ENCODE data around the gene CCDC148.
"Not testable (repeated sequence)": the region's sequence is repeated elsewhere in the genome, so short reads cannot be mapped to it uniquely, and the experiment has no call there.

Gene CCDC148

DNA sequence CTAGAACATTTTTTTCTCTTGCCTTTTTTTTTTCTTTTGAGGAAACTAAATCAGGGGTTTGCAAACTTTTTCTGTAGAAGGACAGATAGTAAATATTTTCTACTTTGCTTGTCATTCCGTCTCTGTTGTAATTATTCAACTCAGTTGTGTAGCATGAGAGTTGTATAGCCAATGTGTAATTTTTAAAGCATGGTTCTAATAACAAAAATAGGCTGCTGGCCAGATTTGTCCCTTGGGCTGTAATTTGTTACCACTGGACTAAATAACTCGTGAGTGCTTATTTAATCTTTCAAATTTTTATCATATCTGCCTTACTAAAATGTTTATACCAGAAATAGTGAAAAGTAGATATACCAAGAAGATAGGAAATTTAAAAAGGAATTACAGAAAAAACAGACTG, 43.0 kb downstream of the CCDC148 start:
- DNase-seq, result no peak

DNA sequence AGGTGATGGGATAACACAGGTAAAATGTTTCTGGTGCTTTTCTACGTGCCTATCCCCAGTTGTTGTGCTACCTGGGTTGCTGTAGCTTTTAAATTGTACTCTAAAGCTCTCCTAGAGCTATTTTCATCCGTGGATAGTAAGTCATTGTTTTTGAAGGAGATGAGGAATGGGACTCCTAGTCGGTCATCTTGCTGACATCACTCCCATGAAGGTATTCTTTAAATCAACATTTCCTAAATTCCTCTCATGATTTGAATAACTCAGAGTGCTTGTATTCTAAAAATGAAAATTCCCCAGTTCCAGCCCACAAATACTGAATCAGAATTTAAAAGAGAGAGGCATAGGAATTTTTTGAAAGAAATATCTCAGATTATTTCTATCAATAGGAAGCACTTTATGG, 44.3 kb downstream of the CCDC148 start:
- DNase-seq, result no peak

DNA sequence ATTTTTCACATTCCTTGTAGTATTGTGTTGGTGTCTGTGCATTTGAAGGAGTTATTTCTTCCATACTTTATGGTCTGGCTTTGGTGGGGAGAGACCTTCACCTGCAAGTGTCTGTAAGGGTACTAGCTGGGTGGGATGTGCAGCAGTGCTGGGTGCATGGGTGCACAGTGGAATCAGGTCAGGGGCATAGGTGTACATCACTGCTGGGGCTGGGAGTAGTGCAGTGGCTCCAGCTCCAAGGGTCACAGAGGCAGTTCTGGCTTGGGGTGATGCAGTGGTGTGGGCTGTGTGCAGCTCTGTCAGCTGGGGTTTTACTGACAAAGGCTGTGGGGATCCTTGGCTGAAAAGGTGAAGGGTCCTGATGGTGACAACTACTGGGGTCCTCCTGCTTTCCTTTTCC, 44.8 kb downstream of the CCDC148 start:
- DNase-seq, result no peak

DNA sequence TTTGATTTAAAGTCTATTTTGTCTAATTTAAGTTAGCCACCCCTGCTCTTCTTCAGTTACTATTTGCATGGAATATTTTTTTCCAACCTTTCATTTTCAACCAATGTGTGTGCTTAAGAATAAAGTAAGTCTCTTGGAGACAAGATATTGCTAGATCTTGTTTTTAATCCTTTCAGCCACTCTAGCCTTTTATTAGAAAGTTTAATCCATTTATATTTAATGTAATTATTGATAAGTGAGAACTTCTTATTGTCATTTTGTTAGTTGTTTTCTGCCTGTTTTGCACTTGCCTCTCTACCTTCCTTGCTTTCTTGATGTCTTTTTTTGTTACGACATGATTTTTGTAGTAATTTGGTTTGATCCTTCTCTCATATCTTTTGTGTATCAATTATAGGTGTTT, 46.4 kb downstream of the CCDC148 start:
- DNase-seq, result no peak

DNA sequence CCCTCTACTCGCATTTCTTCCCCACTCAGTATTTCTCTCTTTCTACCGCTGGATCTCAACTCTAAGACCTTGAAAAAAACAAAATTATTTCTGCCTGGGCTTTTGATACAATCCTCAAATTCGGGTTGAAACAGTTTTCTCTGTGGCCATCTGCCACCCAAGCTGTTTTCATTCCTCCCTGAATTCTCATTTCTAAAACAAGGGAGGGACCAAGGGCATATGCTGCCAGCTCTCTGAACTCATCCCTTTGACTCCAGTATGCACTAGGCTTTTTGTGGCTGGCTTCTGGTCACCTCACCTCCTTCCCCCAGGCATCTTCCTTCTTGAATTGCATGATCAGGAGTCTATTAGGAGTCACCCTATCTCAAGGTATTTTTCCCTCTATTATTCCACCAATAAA, 49.5 kb downstream of the CCDC148 start:
- DNase-seq, result no peak

DNA sequence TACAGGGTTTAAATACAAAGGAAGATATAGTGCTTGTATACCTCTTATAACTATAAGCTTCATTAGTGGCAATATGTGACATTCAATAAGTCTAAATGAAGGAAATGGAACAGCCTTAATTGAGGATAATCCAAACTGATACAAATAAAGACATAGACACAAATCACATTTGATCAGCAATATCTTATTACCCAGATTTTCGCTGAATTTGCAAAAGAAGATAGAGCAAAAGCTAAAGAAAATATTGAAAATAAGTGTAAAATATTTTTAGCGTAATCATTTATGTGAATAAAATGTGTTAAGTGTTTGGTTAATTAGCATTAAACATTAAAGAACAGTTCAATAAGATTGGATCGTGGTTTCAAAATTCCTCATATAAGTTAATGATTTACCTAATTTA, 51.2 kb downstream of the CCDC148 start:
- no peak for DNase-seq

DNA sequence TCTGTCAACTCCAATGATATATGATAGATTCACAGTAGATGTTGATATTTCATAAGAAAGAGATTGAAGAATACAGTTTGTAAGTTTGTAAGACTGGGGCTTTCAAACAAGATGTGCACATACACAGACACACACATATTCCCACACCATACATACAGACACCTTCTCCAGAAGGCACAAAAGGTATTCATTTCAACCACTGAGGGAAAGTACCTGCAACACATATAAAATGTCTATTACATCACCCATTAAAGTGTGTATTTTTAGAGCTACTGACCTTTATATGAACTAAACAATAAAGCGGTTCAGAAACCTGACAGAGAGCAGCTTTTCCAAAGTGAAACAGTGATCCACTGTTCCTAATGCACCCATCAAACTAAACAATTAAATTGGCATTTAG, 53.3 kb downstream of the CCDC148 start:
- no peak for DNase-seq

DNA sequence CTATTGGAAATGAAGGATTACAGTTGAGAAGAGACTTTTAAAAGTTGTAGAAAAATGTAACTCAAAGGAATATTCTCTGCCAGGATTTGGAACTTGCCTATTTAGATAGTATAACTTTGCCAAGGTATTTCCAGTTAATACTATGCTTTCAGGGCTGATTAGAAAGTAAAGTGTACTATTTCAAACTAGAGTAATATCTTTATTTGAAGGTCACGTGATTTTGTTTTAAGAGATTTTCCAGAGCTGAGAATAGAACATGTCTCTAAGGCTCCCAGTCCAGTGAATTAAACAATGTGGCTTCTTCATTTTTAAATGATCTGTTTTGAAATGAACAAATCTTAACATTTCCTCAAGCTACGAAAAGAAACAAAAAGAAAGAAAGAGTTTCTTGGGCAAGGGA, 53.9 kb downstream of the CCDC148 start:
- no peak for DNase-seq

DNA sequence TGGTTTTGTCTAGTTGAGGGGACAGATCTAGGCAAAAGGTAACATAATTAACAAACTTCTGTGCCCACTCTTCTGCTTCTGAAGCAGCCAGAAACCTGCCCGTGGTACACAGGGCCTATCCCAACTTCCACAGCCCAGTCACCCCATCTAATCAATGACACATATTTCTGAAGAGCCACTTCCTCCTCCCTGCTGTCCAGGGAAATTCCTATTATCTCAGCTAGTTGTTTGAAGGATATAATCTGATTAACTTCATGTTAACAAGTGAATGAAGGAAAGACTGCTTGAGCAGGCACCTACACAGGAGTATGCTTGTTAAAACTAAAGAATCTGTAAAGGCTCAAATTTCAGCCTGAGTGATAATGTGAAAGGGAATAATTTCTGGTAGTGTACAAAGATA, 61.4 kb downstream of the CCDC148 start:
- no peak for DNase-seq

DNA sequence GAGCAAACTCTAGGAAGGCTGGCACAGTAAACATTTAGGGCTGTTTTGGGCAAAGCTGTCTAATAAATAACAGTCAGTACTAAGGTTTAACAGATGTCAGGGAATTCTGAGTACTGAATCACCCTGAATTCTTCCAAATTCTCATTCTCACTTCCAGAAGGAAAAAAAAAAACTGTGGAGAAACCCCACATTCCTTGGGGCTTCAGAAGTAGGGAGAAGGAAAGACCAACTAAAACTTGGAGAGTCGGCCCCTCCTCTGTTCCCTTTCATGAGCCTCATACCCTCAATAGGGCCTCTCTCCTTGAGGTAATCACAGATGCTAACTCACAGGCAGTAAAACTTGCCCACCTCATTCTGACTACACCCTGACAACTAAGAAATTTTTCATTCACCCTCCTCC, 62.1 kb downstream of the CCDC148 start:
- DNase-seq, result no peak

DNA sequence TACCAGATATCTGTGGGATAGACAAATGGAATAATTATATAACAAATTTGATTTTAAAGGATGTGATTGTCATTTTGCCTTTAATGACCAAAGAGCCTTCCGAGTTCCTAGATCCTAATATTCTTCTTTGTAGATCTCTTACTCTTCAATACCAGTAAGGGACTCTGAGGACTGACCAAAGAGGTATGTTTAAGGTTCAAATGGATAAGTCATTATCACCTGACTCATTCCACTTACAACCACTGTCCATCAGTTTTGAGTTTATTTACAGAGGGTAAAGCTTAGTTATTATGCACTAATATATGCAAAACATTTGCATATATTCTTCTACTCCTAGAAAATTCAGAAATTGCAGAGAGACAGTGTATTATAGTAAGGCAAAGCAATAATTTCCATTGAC, 62.7 kb downstream of the CCDC148 start:
- DNase-seq, result no peak

DNA sequence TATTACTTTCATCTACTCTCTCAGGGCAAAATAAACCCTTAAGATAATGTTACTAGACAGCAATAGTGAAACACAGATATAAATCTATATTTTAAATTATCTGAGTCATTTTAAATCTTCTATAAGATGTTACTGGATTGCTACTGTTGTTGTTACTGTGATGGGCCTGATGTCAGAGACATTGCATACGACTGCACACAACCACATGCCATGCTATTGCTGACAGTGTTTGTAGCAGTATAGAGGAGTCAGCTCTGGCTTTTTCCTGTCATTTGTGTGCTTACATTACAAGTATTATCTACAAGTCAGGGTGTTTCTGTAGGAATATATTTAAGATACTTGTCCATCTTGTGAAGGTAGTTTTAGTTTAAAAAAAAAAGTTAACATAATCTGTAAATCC, 63.9 kb downstream of the CCDC148 start:
- no peak for DNase-seq

DNA sequence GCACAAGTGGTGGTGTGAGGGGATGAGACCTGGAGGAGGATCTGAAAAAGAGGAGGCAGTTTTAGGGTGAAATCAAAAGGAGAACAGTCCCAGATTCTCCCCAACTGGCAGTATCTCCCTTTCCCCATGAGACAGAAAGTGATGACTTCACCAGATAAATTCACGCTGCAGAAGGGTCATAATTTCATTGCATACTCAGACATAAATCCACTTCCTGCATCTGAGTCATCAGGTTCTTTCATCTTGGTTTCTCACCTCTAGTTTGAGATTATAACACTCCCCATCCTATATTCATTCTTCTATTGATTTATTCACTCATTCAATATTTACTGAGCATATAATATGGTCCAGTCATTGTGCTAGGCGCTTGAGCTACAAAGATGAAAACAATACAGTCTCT, 64.7 kb downstream of the CCDC148 start:
- DNase-seq, result no peak

DNA sequence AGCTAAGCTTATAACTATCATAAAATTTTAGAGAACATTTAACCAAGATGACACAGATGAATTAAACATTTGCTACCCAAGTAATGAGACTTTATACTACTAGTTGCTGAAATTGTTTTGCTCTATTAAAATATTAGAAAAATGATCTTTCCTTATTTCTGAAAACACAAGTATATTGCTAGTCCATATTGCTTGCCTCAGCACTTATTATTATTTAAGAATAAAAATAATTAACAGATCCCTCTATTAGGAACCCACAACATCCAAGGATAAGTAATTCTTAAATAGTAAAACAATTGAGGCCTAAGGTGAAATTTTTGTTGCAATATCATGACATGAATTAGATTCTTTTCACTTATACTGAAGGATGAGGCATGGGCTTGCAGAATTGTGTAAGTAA, 65.2 kb downstream of the CCDC148 start:
- DNase-seq, result no peak

DNA sequence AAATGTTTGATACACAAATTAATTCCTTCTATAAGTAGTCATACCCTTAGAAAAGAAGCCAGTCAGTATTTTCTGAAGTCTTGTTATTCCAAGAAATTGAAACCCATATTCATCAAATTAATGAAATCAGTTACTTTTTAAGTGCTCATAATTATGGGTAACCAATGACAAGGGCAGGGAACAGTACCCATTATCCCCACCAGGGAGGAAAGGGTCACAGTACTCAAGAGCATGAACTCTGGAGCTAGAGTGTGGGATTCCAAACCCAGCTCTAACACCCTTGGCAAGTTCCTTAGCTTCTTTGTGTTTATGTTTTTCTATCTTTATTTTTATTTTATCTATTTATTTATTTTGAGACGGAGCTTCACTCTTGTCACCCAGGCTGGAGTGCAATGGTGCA, 68.4 kb downstream of the CCDC148 start:
- DNase-seq, result no peak

DNA sequence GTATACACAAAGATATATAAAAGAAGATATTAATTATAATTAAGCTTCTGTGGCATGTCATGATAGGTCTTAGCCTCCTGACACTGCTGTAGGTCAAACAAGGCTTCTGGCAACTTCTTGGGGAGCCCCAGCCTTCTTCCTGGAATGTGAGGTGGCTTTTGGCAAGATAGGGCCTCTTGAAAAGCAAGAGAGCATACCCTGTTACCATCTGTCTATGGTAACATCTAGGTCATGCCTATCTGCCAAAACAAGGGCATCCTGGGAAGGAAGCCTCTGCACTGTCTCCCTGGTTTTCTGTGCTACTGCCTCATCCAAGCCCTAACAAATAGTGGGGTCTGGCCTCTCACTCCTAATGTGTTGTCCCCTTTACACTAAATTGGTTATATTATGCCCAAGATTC, 70.9 kb downstream of the CCDC148 start:
- DNase-seq, result no peak

DNA sequence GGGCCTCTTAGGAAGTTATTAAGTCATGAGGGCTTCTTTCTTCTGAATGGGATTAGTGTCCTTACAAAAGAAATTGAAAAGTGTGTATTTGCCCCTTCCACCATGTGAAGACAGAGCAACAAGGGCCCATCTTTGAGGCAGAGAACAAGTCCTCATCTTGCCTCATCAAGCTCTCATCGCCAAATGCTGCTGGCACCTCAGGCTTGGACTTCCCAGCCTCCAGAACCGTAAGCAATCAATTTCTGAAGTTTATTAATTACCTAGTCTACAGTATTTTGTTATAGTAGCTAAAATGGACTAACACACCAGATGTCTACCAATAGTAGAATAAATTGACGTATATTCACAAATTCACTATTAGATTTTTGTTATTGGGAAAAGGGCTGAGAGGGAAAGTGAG, 74.6 kb downstream of the CCDC148 start:
- DNase-seq, result no peak

DNA sequence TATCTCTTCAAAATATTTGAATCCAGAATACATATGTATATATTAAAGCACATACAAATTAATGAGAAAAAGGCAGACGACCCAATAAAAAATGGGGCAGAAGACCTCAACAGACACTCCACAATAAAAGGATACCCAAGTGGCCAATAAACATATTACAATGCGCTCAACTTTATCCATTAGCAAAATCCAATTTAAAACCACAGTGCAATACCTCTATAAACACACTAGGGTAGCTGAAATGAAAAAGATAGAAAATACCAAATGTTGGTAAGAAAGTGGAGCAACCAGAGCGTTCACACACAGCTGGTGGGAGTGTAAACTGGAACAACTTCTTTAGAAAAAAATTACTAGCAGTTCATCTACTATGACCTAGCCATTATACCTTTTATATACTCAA, 75.3 kb downstream of the CCDC148 start:
- no peak for DNase-seq

DNA sequence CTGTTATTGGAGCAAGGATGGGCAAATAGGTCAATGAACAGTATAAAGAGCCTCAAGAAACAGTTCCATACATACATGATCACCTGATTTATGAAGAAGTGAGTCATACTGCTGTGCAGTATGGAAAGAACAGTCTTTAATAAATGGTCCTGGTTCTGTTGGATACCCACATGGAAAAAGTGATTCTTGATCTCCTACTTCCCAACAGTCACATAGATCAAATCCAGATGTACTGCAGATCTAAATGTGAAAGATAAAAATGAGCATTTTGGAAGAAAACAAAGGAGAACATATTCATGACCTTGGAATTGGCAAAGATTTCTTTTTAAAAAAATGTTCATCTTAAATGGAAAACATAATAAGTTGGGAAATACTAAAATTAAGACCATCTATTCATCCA, 75.8 kb downstream of the CCDC148 start:
- DNase-seq, result no peak

DNA sequence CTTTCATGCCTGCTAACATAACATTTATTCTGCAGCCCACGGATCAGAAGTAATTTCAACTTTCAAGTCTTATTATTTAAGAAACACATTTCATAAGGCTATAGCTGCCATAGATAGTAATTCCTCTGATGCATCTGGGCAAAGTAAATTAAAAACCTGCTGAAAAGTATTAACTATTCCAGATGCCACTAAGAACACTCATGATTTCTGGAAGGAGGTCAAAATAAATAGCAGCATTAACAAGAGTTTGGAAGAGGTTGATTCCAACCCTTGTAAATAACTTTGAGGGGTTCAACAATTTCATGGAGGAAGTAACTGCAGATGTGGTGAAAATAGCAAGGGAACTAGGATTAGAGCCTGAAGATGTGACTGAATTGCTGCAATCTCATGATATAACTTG, 77.6 kb downstream of the CCDC148 start:
- DNase-seq, result no peak

DNA sequence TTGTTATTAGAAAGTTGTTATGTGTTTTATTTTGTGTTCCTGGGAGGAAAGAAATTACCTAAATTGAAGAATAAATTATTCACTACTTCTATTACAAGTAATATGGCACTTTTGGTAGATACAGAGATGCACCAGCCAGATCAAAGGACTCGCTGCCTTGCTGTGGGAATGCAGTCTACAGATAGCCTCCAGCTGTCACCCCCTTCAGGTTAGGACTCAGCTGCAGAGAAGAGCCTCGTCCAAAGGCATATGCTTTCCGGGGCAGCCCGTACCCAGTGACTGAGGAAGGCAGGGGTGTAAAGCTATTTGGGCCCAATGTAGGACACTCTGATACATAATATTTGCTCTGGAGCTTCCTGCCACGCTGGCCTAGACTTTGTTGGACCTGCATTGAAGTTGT, 90.2 kb downstream of the CCDC148 start:
- DNase-seq, result no peak

DNA sequence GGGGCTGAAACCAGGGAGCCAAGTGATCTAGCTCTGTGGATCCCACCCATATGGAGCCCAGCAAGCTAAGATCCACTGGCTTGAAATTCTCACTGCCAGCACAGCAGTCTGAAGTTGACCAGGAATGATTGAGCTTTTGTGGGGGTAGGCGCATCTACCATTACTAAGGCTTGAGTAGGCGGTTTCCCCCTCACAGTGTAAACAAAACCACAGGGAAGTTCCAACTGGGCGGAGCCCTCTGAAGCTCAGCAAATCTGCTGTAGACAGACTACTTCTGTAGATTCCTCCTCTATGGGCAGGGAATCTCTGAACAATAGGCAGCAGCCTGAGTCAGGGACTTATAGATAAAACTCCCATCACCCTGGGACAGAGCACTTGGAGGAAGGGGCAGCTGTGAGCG, 96.7 kb downstream of the CCDC148 start:
- no peak for DNase-seq

DNA sequence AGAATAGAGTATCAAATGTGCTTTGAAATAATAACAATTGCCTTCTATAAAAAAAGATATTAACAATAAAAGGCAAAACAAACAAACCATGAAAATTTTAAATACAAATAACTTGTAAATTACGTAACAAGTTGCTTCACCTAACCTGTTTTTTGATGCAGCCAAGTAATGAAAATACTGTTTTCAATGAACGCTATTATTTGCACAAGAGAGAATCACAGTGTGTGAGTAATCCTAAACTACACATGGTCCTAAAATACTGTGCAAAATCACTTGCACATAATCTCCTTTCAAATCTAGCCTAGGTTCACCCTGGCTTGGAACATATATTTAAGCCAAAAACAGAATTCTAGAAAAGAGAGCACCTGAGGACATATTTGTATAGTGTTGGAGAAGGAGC, 98.9 kb downstream of the CCDC148 start:
- DNase-seq, result no peak

DNA sequence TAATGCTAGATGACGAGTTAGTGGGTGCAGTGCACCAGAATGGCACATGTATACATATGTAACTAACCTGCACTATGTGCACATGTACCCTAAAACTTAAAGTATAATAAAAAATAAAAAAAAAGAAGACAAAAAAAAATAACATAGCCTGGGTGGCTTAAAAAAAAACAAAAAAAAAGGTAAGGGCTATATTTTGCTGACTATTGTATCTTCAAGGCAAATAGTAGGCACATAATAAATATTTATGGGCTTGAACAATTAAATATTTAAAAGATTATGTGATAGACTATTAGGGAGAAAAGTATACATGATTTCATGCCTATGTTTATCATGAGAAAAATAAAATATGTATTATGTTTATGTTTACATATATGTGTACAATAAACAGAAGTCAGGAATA, 99.4 kb downstream of the CCDC148 start:
- no peak for DNase-seq

DNA sequence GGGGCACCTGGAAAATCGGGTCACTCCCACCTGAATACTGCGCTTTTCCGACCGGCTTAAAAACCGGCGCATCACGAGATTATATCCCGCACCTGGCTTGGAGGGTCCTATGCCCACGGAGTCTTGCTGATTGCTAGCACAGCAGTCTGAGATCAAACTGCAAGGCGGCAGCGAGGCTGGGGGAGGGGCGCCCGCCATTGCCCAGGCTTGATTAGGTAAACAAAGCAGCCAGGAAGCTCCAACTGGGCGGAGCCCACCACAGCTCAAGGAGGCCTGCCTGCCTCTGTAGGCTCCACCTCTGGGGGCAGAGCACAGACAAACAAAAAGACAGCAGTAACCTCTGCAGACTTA, 105.1 kb downstream of the CCDC148 start:
- DNase-seq, result not testable (repeated sequence)

DNA sequence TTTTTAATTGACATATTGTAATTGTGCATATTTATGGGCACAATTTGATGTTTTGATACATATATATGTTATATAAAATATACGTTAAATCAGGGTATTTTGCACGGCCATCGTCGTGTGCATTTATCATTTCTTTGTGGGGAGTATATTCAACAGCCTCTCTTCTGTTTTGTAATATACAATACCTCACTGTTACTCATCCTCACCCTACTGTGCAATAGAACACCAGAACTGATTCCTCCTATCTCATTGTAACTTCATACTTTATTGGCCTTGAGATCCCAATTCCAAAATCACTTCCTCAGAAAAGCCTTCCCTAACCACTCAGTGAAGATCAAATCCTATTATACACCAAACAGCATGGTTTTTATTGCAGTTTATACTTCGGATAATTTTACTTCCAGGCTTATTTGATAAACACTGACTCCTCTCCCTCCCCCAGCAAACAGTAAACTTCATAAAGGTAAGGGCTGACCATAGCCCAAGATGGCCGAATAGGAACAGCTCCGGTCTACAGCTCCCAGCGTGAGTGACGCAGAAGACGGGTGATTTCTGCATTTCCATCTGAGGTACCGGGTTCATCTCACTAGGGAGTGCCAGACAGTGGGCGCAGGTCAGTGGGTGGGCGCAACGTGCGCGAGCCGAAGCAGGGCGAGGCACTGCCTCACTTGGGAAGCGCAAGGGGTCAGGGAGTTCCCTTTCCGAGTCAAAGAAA, 105.6 kb downstream of the CCDC148 start:
- DNase-seq, result not testable (repeated sequence)

Data from activated naive CD4-positive, alpha-beta T cell treated with Interleukin-2 at 50 U/mL for 16 hours (primary cell).